Measurements from ENCODE around the gene RAD18.

The RAD18 gene

DNA sequence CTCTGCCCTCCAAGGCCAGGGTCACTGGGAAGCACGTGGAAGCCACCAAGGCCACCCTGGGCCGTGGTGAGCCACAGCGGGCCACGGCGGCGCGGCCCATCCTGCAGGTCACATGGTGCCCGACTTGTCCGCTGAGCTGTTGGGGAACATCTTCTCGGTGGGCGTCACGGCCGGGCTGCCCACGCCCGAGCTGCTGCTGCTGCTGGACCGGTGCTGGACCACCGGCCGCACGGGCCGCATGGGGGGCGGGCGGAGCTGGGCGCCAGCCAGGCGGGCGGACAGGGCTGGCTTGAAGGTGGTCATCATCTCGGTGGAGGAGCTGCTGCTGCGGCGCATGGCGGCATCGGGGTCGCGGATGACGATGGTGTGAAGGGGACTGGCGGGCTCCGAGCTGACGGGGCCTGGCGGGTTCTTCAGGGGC lies 22.1 kb upstream of the RAD18 start:
- no peak for DNase-seq

DNA sequence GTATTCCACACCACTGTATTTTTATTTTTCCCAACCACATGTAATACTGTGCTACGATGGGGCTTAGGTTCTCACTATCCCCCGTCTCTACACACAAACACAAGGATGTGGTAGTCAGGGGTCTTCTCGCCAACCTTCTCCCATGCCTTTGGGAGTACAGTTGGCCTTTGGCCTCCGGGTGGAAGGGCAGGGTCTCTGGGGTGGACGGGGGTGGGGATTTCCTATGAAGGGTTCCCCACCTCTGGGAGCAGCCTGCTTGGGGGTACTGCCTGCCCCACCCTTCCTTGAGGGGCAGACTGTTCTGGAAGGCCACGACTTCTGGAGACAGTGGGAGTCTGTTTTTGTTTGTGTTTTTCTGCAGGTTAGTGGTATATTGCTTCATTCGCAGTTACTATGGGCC lies 21.3 kb upstream of the RAD18 start:
- no peak for DNase-seq

DNA sequence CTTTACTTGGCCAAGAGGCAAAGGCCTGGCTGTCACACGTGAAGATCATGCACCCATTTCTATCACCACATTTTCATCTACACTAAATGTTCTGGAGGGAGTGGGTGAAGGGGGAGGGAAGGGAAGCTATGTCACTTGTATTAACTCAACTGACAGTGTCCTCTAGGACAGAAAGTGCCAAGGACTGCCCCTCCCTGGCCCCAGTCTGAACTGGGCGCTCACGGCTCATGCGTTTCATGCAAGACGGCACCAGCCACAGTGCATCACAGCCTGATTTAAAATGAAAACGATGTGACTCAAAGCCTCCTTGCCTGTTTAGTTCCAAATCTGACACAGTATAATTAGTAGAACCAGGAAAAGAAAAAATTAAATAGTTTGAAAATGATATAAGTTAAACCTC lies 20.8 kb upstream of the RAD18 start:
- no peak for DNase-seq

DNA sequence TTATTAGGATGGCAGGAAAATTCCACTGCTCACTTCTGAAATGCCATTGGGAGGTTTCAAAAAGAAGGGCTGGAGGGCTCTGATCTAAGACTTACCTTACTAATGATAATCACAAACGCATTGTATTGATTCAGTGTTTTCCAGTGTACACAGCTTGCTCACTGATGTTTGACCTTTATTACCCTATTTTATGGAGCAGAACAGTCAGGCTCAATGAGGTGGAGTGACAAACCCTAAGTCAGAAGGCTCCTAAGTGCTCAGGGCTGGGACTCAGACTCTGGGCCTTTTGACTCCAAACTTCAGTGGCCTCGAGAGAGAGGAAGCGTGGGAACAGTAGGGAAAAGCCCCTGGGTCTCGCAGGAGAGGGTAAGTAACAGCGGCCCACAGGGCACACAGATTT lies 20.3 kb upstream of the RAD18 start:
- no peak for DNase-seq

DNA sequence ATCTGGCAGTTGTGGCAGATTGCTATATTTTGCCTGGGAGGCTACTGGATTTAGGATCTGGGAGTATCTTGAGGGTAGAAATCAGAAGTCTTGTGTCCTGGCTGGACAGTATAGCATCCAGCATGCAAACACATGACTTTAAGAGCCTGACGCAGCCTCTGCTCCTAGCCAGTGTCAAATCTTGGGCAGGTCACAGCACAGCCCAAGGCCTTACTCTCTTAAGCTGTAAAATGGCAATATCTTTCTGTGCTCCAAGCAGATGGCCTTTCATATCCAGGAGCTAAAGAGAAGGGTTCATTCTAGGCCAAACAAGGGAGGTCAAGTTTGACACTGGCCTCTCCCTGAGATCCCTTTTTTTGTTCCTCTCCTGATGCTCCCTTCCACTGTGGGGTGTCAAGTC lies 19.8 kb upstream of the RAD18 start:
- DNase-seq = no peak

DNA sequence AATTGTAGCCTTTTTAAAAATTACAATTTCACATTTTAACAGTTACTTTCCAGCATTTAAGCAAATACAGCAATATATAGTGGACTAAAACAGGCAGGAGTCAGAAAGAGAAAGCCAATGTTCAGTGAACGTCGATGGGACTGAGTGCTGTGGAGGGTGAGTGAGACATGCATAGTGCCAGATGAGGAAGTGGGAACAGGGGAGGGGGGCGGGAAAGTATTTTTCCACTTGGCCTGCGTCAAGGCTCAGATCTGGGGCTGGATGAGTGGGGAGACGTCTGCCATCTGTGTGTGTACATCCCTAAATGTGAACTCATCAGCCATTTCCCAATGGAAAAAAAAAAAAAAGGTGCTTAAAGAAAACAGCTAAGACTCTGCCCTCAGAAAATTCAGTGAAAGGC lies 19.2 kb upstream of the RAD18 start:
- DNase-seq = no peak

DNA sequence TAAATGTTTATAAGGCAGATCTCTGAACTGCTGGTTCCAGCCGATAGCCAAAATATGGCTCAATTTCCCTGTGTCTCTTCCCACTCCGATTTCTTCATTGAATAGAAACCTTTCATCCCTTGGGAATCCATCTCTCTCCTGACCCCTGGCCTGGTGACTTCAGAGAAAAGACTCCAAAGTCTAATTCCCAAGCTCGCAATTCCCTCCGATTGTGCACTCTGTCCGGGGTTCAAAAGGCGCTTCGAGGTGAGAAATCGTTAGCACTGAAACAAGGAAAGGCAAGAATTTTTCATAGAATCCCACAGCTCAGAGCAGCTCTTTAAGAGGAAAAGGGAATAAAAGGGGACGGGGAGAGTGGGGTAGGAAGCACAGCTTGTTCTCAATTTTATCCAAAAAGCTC lies 18.4 kb upstream of the RAD18 start:
- no peak for DNase-seq

DNA sequence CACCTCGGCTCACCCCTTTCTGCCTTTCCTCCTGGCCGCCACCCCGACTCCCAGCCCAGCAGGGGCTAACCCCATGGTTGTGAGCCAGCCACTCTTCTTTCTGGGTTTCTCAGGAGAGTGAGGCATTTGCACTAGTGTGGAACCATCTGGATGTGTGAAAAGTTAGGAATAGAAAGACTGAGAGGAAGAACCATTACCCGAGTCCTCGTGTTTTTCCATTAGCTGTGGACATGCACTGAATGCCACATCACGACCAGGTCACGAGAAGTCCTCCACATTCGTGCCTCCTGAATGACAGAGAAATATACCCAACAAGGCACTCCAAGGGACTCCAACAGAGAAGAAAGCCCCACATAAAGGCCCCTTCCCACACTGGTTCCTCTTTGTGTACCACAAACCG lies 18.0 kb upstream of the RAD18 start:
- DNase-seq = no peak

DNA sequence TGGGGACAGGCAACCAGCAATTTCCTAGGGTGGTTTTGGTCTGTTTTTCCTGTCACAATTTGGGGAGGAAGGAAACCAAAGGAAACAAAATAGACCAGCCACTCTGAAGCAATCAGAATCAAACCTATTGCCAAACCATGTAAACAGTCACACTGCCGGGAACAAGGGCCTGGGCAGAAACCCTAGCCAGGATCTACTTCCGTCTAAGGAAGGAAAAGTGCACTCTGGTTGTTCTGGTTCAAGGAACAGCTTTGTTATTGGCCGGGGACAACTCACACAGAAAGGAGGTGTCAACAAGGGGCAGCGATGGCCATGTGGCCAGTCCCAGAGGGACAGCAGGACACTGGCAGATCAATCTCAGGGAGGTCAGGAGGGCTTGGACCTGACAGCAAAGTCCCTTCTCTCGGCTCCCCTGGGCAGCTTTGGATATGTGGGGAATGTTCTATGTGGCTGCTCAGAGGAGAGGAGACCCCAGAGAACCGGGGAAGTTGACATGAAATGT lies 17.5 kb upstream of the RAD18 start:
- DNase-seq = no peak

DNA sequence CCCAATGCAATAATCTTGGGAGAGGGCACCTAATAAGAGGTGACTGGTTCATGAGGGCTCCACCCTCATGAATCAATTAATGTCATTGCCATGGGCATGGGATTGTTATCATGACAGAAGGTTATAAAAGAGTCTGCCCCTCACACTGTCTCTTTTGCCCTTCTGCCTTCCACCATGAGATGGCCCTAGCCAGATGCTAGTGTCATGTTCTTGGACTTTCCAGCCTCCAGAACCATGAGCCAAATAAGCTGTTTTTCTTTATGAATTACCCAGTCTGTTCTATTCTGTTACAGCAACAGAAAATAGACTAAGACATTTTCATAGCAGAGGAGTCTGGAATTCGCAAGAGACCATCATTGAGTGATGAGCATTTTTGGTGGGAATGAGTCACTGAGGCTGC lies 16.0 kb upstream of the RAD18 start:
- no peak for DNase-seq

DNA sequence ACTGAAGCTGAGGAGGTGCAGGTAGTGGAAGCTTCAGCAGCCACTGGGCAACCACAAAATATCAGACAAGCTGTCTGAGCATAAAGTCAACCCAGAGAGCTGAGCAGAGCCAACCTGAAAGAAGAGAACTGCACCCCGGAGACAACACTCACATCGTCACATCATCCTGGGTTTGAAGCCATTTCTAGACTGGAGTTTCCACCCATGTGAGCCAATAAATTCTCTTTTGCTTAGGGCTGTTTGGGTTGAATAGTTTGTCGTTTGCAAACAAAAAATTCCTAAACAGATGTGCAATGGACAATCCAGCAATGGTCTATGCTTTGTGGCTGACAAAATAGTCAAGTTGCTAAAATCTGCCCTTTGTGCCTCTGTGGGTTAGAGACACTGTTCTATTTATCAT lies 15.3 kb upstream of the RAD18 start:
- no peak for DNase-seq

DNA sequence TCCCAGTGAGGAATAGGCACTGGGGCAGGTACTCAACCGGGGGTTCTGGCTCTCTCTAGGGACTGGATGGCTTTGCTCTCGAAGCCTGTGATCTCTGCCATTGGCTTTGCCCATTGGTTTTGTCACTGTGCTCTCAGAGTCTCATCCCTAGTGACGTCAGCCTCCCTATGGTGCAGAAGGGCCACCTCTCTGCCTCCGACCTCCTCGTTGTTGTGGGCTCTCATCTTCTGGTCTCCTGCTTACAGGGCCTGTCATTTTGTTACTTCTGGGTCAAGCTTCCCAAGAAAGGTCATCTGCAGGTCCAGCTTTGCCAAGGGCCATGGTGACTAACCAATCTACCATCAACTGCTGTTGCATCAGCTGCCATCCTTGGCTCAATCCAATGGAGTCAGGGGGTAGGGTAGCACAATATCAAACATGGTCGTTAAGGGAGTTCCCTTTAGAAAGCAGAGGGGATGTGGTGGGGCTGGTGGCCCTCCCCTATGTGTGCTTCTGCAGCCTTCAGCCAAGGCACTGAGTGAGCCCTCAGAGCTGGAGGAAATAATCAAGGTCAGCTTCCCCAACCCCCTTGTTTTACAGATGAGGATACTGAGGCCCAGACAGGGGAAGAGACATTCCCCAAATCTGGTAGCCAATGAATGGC lies 13.4 kb upstream of the RAD18 start:
- DNase-seq = no peak

DNA sequence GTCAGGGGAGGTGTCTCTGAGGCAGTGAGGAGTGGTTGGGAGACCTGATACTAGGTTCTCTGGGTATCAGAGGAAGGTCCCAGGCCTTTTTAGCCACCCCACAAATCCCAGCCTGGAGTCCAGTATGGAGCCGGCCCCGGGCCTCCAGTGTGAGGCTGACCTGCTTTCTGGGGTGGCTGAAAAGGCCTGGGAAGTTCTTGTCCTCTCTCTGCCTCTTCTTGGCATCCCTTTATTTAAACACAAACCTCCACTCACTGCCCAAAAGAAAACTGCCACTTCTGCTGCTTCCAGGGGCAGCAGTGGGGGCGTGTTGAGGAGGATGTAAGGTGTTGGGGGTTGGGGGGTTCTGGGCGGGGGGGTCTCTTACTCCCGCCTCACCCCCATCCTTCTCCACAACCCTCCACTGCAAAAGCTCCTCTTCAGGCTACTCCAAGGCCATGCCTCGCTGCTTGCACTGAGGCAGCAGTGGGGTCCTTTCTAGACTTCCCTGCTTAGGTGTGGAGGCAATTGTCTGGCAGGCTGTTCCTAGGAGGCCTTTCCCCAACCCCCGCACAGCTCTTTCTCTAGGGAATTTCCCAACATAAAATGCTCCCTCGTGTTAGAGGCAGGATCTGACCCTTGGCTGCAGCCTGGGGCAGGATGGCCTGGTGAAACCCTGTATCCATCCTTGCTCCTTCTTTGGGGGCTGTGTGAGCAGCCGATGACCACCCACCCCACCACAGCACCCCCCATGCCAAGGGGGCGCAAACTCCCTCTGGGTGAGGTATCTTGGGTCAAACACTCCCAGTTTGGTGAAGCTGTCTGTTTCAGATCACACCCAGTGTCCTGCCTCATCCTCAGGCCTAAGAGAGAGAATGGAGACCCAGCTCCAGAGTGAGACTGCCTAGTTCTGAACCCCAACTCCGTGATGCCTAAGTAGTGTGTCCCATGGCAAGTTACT lies 12.1 kb upstream of the RAD18 start:
- no peak for DNase-seq

DNA sequence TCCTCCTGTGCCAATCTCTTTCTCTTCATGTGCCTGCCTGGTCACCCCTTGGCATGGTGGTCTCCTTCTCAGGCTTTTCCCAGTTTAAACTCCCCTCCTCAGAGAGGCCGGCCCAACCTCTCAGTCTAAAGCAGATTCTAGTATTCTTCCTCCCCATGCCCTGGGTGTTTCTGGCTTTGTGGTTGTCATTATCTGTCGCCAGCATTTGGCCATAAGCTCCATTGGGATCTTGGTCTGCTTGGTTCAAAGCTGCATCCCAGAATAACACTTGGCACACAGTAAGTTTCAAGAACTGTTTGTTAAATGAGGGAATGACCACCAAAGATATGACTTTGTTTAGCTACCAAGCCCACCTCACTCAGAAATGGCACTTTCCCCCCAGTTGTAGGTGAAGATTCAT lies 11.2 kb upstream of the RAD18 start:
- no peak for DNase-seq

DNA sequence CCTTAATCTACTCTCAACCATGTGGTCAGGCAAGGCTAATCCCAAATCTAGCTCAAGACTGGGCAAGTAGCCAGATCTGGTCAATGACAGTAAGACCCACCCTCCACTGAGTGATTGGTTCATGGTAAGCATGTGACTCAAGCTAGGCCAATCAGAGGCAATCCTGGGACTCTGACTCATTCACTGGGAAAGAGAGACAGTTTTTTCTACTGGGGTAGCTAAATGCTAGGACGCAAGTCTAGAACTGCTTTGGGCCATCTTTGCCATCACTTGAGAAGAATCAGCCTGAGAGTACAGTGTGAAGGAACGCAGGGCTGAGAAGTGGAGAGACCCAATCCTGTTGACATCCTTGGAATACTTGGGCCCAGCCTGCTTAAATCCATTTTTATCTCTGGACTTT lies 9.4 kb upstream of the RAD18 start:
- no peak for DNase-seq

DNA sequence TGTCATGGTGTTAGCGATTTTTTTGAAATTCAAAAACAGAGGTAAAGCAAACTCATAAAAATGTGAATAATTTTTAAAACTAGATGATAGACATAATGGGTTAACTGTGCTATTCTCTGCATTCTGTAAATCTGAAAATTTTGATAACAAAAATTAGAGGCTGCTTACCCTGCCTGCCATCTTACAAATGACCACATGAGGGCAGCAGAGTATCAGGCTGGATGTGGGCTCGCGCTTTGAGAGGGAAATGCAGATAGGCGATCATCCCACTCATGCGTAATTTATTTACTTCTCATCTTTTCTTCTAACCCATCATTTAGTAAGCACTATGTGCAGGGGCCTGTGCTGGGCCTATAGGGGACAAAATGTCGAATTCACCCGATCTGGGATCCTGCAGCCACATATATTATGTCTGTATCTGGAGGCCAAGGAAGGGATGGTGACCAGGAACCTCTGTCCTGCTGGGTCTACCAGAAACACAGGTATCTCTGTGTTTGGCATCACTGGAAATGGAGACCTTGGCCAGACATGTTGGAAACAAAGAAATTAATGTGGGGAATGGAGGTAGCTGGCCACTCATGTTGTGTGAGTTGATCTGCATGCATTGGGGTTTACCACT lies 7.8 kb upstream of the RAD18 start:
- no peak for DNase-seq

DNA sequence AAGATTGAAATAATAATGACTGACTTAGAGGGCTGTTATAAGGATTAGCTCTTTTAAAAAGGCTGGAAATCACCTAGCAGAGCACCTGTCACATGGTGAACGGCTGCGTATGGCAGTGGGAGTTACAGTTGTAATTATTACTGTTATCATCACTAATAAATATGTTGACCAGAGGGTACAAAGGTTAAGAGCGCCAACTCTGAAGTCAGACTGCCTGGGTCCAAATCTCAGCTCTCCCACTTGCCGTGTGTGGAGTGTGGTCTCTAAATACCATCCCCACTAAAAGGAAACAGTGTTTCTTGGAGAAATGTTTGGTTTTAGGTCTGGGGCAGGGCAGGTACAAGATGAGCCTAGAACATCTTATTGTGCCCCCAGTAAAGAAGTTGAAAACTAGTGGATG lies 6.0 kb upstream of the RAD18 start:
- no peak for DNase-seq

DNA sequence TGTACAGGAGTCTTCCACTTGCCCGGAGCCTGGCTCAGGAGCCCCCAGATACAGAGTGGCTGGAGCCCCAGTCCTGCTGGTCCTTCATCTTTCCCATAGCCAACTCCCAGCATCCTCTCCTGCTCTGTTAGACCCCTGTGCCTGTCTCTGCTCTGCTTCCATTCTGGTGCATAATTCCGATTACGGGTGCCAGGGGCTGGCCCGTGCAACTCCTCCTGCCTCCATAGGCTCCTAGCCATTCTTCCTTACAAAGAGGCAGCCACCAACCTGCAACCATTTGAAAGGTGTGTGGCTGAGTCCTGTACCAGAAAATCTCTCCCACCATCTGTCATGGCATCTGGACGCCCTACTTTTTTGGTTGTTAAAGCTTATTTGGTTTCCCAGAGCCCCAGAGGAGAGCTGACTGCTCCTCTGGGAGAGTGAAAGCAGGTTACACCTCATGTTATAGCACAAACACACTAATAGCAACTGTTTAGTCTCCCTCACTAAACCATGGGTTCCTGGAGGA lies 5.2 kb upstream of the RAD18 start:
- peak; percentile 61 for DNase-seq

DNA sequence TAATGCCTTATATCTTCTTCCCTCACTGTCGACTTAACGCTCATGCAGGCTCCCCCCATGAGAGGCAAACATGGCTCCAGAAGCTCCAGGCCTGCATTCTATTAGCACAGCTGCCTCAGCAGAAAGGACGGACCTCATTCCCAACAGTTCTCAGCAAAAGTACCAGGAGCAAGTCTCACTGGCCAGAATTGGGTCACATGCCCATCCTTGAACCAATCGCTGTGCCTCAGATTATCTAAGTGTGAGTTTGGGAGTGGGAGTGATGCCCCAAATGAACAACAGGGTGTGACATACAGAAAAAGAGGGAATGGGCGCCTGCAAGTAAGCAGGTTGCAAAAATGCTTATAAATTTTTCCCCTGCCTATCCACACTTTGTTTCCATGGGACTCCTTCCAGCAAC lies 4.3 kb upstream of the RAD18 start:
- DNase-seq = no peak

DNA sequence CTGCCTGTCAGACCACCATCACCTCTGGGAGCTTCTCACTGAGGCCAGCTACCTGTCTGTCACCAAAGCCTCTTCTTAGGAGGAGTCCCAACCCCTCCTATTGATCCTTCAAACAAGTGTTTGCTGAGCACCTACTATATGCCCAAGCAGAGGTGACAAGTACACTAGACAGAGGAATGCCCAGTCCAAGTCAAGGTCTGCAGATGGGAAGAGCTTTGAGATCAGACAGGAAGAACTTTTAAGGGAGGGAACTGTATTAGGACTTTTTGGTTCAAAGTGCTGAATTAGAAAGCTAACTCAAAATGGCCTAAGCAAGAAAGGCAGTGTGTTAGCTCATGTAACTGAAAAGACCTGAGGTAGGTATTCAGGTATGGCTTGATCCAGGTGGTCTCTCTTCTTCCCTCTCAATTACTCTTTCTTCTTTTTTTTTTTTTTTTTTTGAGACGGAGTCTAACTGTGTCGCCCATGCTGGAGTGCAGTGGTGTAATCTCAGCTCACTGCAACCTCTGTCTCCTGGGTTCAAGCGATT lies 3.6 kb upstream of the RAD18 start:
- no peak for DNase-seq

DNA sequence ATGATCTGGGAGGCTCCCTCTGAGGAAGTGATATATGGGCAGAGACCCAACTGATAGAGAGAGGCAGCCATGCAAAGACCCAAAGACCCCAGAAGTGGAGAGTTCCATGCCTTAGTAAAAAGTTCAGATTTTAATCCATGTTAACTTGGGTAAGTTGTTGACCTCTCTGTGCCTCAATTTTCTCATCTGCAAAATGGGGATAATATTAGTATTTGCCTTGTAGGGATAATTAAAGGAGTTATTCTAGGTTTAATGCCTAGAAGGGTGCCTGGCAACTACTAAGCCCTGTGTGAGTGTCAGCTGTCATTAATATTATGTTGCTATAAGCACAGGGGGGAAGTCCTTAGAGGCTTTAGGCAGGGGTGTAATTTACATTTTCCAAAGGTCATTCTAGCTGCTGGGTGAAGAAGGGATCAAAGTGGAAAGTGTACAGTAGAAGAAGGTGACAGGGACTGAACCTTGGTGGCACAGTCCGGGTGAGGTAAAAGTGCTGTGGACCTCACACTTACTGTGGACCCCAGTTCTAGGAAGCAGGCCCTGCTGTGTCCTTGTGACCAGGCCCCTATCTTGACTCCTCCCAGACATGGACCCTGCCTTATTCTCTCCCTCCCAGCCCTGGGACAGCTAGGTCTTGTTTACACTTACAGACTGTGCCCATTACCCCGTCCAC lies 3.0 kb upstream of the RAD18 start:
- no peak for DNase-seq

DNA sequence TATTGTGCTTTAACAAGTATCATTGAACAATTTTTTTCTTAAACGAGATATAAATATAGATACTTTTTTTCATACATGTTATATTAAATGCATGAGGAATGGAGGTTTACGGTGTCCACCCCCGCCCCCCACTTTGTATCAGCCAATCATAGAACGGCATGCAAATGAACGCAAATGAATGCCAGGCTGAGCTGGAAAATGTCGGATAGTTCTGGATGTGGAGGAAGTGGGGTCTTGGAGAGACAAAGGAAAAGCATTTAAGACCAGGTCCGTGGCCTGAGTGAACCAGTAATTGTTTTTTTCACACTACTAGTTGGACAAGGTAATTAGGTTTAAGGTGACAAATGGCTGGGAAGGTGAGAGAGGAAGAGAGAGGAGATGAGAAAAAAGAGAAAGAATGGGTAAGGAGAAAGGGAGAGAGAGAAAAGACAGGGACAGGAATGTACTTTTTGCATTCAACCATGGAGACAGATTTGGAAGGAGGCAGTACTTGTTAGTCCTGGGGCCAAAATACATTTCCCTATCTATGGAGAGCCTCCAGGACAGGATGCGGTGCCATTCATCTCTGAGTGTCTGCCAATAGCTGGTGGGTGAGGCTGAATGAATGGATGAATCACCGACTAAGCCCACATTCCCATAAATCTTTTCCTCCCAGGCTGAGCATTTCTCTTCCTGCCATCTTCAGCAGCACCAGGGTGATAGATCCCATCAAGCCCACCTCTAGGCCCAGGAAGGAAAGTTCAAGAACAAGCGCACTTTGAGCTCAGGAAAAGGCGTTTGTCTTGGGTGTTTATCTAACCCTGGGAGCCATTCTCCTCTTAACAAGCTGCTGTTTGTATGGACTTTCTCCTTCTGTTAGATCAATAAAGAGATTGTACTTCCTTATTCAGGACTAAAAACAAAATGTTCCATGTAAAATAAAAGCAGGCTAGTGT lies 1.4 kb upstream of the RAD18 start:
- DNase-seq = no peak

All from DMS 273 treated with DMSO at 0.1 percent for 48 hours (cell line).